Activated T-cell treated with anti-CD3 and anti-CD28 coated beads, Interleukin-2, amount 50 U/mL, for 24 hours (primary cell): Measurements from ENCODE around the gene SERGEF.

Experiments used
- DNase-seq: peaks from one replicate; pipeline ENCODE4 v3.0.0-alpha.2; 2020
- H3K27ac Mint-ChIP-seq: 2 replicates; pipeline ENCODE4 v1.8.0; 2020; ENCODE audit warnings: mild to moderate bottlenecking, mixed read lengths
- H3K27me3 Mint-ChIP-seq: 2 replicates; pipeline ENCODE4 v1.8.0; 2020; ENCODE audit warnings: mixed read lengths
- H3K36me3 Mint-ChIP-seq: 2 replicates; pipeline ENCODE4 v1.8.0; 2020; ENCODE audit warnings: low read depth, mixed read lengths
- H3K4me1 Mint-ChIP-seq: 2 replicates; pipeline ENCODE4 v1.8.0; 2020; ENCODE audit warnings: low read depth, mixed read lengths
- H3K4me3 Mint-ChIP-seq: 2 replicates; pipeline ENCODE4 v1.8.0; 2020; ENCODE audit warnings: mild to moderate bottlenecking, moderate library complexity, mixed read lengths
- H3K9me3 Mint-ChIP-seq: 2 replicates; pipeline ENCODE4 v1.8.0; 2020; ENCODE audit warnings: mixed read lengths

The SERGEF gene

GRCh38 chr11:17986007-17986710 lies 26.7 kb downstream of the SERGEF start:
- peaks cover 88% of the 10 kb centered on the region for H3K36me3 Mint-ChIP-seq

GRCh38 chr11:17985517-17985916 lies 27.3 kb downstream of the SERGEF start:
- no peak for DNase-seq
- Mint-ChIP-seq H3K27ac (no peak overlapping the region), H3K36me3 (peaks cover 89% of the 10 kb centered on the region), H3K4me3 (no peak overlapping the region), H3K27me3 (no peaks in the 10 kb centered on the region), H3K9me3 (no peaks in the 10 kb centered on the region), H3K4me1 (no peaks in the 10 kb centered on the region)

More at GRCh38 chr11:17986007-17986710, 26.7 kb downstream of the SERGEF start:
- no peak overlapping the region for H3K4me3 Mint-ChIP-seq
- H3K27me3 Mint-ChIP-seq = no peaks in the 10 kb centered on the region
- DNase-seq = no peak
- no peak overlapping the region for H3K27ac Mint-ChIP-seq
- no peaks in the 10 kb centered on the region for H3K4me1 Mint-ChIP-seq
- no peaks in the 10 kb centered on the region for H3K9me3 Mint-ChIP-seq

- H3K4me3 Mint-ChIP-seq = no peak overlapping the region
- H3K27me3 Mint-ChIP-seq = no peaks in the 10 kb centered on the region
- H3K9me3 Mint-ChIP-seq = no peaks in the 10 kb centered on the region
- peaks cover 3% of the 10 kb centered on the region for H3K4me1 Mint-ChIP-seq
- DNase-seq = no peak
- H3K27ac Mint-ChIP-seq = no peak overlapping the region
- peaks cover 83% of the 10 kb centered on the region for H3K36me3 Mint-ChIP-seq
Measured at GRCh38 chr11:17983569-17983968, 29.3 kb downstream of the SERGEF start.

- peaks cover 3% of the 10 kb centered on the region for H3K4me1 Mint-ChIP-seq
- no peaks in the 10 kb centered on the region for H3K27me3 Mint-ChIP-seq
- DNase-seq = peak; percentile 37
Measured at GRCh38 chr11:17979770-17980371, 33.0 kb downstream of the SERGEF start.

GRCh38 chr11:17978553-17979287 lies 34.1 kb downstream of the SERGEF start:
- peak; percentile 43 for DNase-seq
- Mint-ChIP-seq H3K9me3 (no peaks in the 10 kb centered on the region), H3K4me1 (peaks cover 3% of the 10 kb centered on the region), H3K36me3 (peaks cover 69% of the 10 kb centered on the region), H3K4me3 (no peak overlapping the region), H3K27ac (no peak overlapping the region), H3K27me3 (no peaks in the 10 kb centered on the region)

More at GRCh38 chr11:17979770-17980371, 33.0 kb downstream of the SERGEF start:
- Mint-ChIP-seq H3K36me3 (peaks cover 70% of the 10 kb centered on the region), H3K27ac (no peak overlapping the region), H3K4me3 (no peak overlapping the region), H3K9me3 (no peaks in the 10 kb centered on the region)

GRCh38 chr11:17976651-17977050 lies 36.2 kb downstream of the SERGEF start:
- H3K36me3 Mint-ChIP-seq = peaks cover 68% of the 10 kb centered on the region
- DNase-seq = no peak
- H3K9me3 Mint-ChIP-seq = no peaks in the 10 kb centered on the region
- no peaks in the 10 kb centered on the region for H3K27me3 Mint-ChIP-seq
- no peak overlapping the region for H3K27ac Mint-ChIP-seq
- H3K4me1 Mint-ChIP-seq = peaks cover 3% of the 10 kb centered on the region
- H3K4me3 Mint-ChIP-seq = no peak overlapping the region

- Mint-ChIP-seq H3K4me1 (no peaks in the 10 kb centered on the region), H3K27ac (no peak overlapping the region), H3K9me3 (no peaks in the 10 kb centered on the region), H3K4me3 (no peak overlapping the region), H3K36me3 (peaks cover 80% of the 10 kb centered on the region), H3K27me3 (no peaks in the 10 kb centered on the region)
- DNase-seq = no peak
Measured at GRCh38 chr11:17974246-17974645, 38.6 kb downstream of the SERGEF start.

GRCh38 chr11:17972987-17973386 lies 39.9 kb downstream of the SERGEF start:
- no peak overlapping the region for H3K27ac Mint-ChIP-seq
- no peak for DNase-seq
- no peak overlapping the region for H3K4me3 Mint-ChIP-seq
- H3K36me3 Mint-ChIP-seq = peaks cover 85% of the 10 kb centered on the region
- no peaks in the 10 kb centered on the region for H3K9me3 Mint-ChIP-seq
- H3K27me3 Mint-ChIP-seq = no peaks in the 10 kb centered on the region
- no peaks in the 10 kb centered on the region for H3K4me1 Mint-ChIP-seq

GRCh38 chr11:17968206-17968605 lies 44.6 kb downstream of the SERGEF start:
- H3K9me3 Mint-ChIP-seq = no peaks in the 10 kb centered on the region
- H3K27ac Mint-ChIP-seq = no peak overlapping the region
- H3K4me3 Mint-ChIP-seq = no peak overlapping the region
- no peak for DNase-seq
- no peaks in the 10 kb centered on the region for H3K27me3 Mint-ChIP-seq
- peaks cover 3% of the 10 kb centered on the region for H3K4me1 Mint-ChIP-seq
- H3K36me3 Mint-ChIP-seq = peaks cover 85% of the 10 kb centered on the region

GRCh38 chr11:17967661-17968060 lies 45.2 kb downstream of the SERGEF start:
- no peak overlapping the region for H3K4me3 Mint-ChIP-seq

GRCh38 chr11:17960091-17960490 lies 52.8 kb downstream of the SERGEF start:
- Mint-ChIP-seq H3K4me1 (peaks cover 2% of the 10 kb centered on the region), H3K36me3 (peaks cover 81% of the 10 kb centered on the region), H3K9me3 (no peaks in the 10 kb centered on the region)

More at GRCh38 chr11:17967661-17968060, 45.2 kb downstream of the SERGEF start:
- Mint-ChIP-seq H3K4me1 (peaks cover 3% of the 10 kb centered on the region), H3K27me3 (no peaks in the 10 kb centered on the region), H3K36me3 (peaks cover 80% of the 10 kb centered on the region), H3K27ac (no peak overlapping the region), H3K9me3 (no peaks in the 10 kb centered on the region)
- no peak for DNase-seq

GRCh38 chr11:17958446-17958845 lies 54.4 kb downstream of the SERGEF start:
- no peaks in the 10 kb centered on the region for H3K4me1 Mint-ChIP-seq
- peaks cover 83% of the 10 kb centered on the region for H3K36me3 Mint-ChIP-seq
- no peak overlapping the region for H3K27ac Mint-ChIP-seq
- DNase-seq = no peak
- no peak overlapping the region for H3K4me3 Mint-ChIP-seq
- H3K9me3 Mint-ChIP-seq = no peaks in the 10 kb centered on the region
- H3K27me3 Mint-ChIP-seq = no peaks in the 10 kb centered on the region

More at GRCh38 chr11:17960091-17960490, 52.8 kb downstream of the SERGEF start:
- Mint-ChIP-seq H3K4me3 (no peak overlapping the region), H3K27me3 (no peaks in the 10 kb centered on the region), H3K27ac (no peak overlapping the region)
- DNase-seq = no peak

GRCh38 chr11:17954395-17955252 lies 58.2 kb downstream of the SERGEF start:
- Mint-ChIP-seq H3K9me3 (no peaks in the 10 kb centered on the region), H3K4me1 (no peaks in the 10 kb centered on the region), H3K4me3 (no peak overlapping the region), H3K27ac (no peak overlapping the region), H3K27me3 (no peaks in the 10 kb centered on the region), H3K36me3 (peaks cover 94% of the 10 kb centered on the region)
- DNase-seq = no peak

- H3K4me3 Mint-ChIP-seq = no peak overlapping the region
- no peaks in the 10 kb centered on the region for H3K27me3 Mint-ChIP-seq
- no peak for DNase-seq
- H3K36me3 Mint-ChIP-seq = peaks cover 94% of the 10 kb centered on the region
- H3K9me3 Mint-ChIP-seq = no peaks in the 10 kb centered on the region
- H3K4me1 Mint-ChIP-seq = no peaks in the 10 kb centered on the region
- H3K27ac Mint-ChIP-seq = no peak overlapping the region
Measured at GRCh38 chr11:17952487-17952886, 60.4 kb downstream of the SERGEF start.
